ENCODE data around the gene COPS2. TPM values are rescaled to one million over a fixed set of nuclear protein-coding genes. Genes with fewer than 3 reads are reported as not detected.

The COPS2 gene
- total and polyA plus RNA-seq, 9 of the 15 experiments (the other 6 are each of a cell fraction or from before 2014, with no cell fraction given): 66.4 to 154 (median 117) TPM

GRCh38 chr15:49121901-49122300, 33.5 kb downstream of the COPS2 start:
- FAIRE-seq: peak; percentile 23

More at GRCh38 chr15:49121901-49122300, 33.5 kb downstream of the COPS2 start:
- Histone ChIP-seq H3K79me2 (ENCODE audit: control insufficient read depth, insufficient read depth, low read length) (no peaks in the 10 kb centered on the region), H3K27me3 (ENCODE audit: control insufficient read depth in 2 of 2, insufficient read depth in 2 of 2, low read length in 2 of 2) (no peaks in the 10 kb centered on the region), H4K20me1 (replicated peaks; ENCODE audit: control insufficient read depth, insufficient read depth, low read length) (no peaks in the 10 kb centered on the region), H3K27ac (ENCODE audit: extremely low read depth, low read depth, low read length) (no peak overlapping the region), H3K4me1 (replicated peaks in 1 of 2; ENCODE audit: control insufficient read depth in 2 of 2, insufficient read depth in 2 of 2, low read length in 2 of 2) (no peaks in the 10 kb centered on the region), H3K4me3 (no peak overlapping the region), H3K9me1 (ENCODE audit: control insufficient read depth, insufficient read depth, low read length) (no peaks in the 10 kb centered on the region), H2AFZ (ENCODE audit: low read depth, low read length) (no peak overlapping the region), H3K4me2 (ENCODE audit: insufficient read depth, low read length) (no peak overlapping the region), H3K9me3 (replicated peaks; ENCODE audit: control insufficient read depth, insufficient read depth, low read depth, low read length) (no peaks in the 10 kb centered on the region), H3K9ac (ENCODE audit: insufficient read depth in 1 of 2, low read depth in 2 of 2, low read length in 2 of 2) (no peak overlapping the region), H3K36me3 (ENCODE audit: control insufficient read depth, insufficient read depth, low read length) (peaks cover 41% of the 10 kb centered on the region; the same call in 2 of the 3 replicates)
- 84% methylated on average over 1 of the region's 1 CpG for WGBS (ENCODE audit: insufficient coverage, low coverage, missing lambda C conversion rate)
- TSS peak; percentile 2 for BruUV-seq (replicated peaks)
- ChIA-PET CTCF (ENCODE audit: low intra/inter-chr PET ratio) (no interaction called here), POLR2A (interaction anchor here (1.0 kb wide), 1 partner anchor 146 kb away, joined by 3 read pairs; no protein-coding TSS in a partner anchor)
- ATAC-seq (no peak; the same call in 2 of the 3 replicates), DNase-seq (ENCODE audit: extremely low read depth in 1 of 4, low spot score in 3 of 4) (no peak)
- in situ Hi-C loops (cut with MboI): no loop called here
- no peak for TF ChIP-seq MECOM (CRISPR knock-in tag; IDR thresholded peaks at IDR 0.05)
- no peak for TF ChIP-seq NFE2L1 (tag; IDR thresholded peaks at IDR 0.05; ENCODE audit: borderline replicate concordance, low read depth)
- no peak for TF ChIP-seq ZNF76 (CRISPR knock-in tag; IDR thresholded peaks at IDR 0.05; ENCODE audit: borderline replicate concordance)
- TF ChIP-seq EHMT2 (IDR thresholded peaks at IDR 0.05): no peak
- no peak for TF ChIP-seq BRCA1 (IDR thresholded peaks at IDR 0.05)
- TF ChIP-seq BRCA1 (CRISPR knock-in tag; IDR thresholded peaks at IDR 0.05): no peak
- TF ChIP-seq NCOA1 (IDR thresholded peaks at IDR 0.05; ENCODE audit: low read depth): no peak
- no peak for TF ChIP-seq PBX2 (CRISPR knock-in tag; IDR thresholded peaks at IDR 0.05; ENCODE audit: low read depth)
- TF ChIP-seq PBX2 (tag; conservative IDR thresholded peaks at IDR 0.05; ENCODE audit: low read depth): no peak
- TF ChIP-seq PHB2 (IDR thresholded peaks at IDR 0.05; ENCODE audit: low read depth): no peak
- no peak for TF ChIP-seq CSDE1 (IDR thresholded peaks at IDR 0.05)
- intact Hi-C loops (cut with micrococcal nuclease): no loop called here
